DMS114 treated with DMSO at 0.1 percent for 48 hours (cell line): ENCODE data around the gene CGB7.
"Not testable (repeated sequence)": the region's sequence is repeated elsewhere in the genome, so short reads cannot be mapped to it uniquely, and the experiment has no call there.

ENCODE experiments used
- DNase-seq: peaks from one replicate; lab custom pipeline; 2025; ENCODE audit not compliant: unreplicated experiment; lab: John Stamatoyannopoulos, UW

The CGB7 gene

DNA sequence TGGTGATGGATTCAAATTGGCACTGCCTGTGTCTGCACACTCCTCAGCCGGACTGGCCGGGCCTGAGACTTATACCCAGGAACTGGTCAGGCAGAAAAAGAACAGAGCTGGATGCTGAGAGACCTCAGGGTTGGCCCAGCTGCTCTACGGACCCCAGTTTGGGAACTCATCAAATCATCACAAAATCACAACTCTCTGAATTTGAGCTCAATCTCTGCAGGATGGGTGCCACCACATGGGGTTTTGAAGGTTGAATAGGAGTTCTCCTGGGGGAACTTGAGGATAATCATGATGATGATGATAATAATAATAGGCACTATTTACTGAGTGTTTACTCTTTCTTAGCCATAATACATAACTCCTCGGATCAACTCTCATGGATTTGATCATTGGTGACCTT is 14.9 kb downstream of the CGB7 start:
- DNase-seq = not testable (repeated sequence)

DNA sequence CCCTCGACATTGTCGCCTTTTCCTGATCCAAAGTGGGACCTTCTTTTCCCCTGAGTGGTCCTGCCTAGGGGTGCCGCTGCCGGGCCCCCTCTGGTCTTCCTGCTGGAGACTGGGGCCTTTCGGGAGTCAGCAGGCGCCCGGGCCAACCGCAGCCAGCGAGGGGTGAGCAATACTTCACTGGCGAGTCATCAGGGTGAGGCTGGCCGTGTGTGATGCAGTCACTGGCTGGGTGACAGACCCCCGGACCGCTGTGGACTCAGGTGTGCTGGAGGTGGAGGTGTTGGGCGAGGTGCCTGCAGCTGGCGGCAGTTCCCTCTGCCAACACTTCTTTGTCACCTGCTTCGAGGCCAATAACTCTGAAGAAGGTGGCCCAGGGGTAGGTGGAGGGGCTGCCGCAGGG is 15.4 kb downstream of the CGB7 start:
- no peak for DNase-seq

DNA sequence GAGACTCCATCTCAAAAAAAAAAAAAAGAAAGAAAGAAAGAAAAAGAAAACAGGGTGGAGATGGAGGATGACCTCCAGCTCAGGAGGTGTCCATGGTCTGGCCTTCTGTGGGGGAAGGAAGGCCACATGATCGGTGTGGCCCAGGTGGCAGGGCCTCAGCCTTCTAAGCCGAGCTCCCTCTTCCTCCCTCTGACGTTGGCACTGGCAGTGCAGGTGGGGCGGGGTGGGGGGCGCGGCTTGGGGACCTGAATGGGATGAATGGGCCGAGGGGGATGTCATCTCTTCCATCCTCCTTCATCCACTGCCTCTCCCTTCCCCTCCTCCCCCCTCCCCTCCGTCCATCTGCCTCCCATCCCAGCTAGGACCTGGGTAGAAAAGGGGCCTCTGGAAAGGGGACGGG is 17.8 kb downstream of the CGB7 start:
- not testable (repeated sequence) for DNase-seq

DNA sequence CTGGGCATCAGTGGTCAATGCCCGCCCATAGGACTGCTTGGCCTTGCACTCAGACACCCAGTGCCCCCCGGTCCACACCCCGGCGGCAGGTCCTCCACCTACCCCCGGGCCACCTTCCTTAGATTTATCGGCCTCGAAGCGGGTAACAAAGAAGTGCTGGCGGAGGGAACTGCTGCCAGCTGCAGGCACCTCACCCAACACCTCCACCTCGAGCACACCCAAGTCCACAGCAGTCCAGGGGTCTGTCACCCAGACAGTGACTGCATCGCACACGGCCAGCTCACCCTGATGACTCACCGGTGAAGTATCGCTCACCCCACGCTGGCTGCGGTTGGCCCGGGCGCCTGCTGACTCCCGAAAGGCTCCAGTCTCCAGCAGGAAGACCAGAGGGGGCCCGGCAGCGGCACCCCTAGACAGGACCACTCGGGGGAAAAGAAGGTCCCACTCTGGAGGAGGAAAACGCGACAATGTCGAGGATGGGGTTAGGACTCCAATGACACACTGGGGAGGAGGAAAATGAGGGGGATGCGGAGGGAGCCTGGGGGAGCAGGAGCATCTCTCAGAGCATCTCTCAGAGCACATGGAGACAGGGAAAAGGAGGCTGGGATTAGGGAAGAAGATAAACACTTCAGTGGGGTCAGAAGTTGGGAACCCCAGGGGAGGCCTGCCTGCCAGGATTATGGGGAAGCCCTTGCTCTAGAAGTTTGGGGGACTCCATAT is 18.8 kb downstream of the CGB7 start:
- not testable (repeated sequence) for DNase-seq

DNA sequence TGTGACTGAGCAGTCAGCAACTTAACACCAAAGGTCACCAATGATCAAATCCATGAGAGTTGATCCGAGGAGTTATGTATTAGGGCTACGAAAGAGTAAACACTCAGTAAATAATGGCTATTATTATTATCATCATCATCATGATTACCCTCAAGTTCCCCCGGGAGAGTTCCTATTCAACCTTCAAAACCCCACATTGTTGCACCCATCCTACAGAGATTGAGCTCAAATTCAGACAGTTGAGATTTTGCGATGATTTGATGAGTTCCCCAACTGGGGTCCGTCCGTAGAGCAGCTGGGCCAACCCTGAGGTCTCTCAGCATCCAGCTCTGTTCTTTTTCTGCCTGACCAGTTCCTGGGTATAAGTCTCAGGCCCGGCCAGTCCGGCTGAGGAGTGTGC is 19.4 kb downstream of the CGB7 start:
- DNase-seq = not testable (repeated sequence)

DNA sequence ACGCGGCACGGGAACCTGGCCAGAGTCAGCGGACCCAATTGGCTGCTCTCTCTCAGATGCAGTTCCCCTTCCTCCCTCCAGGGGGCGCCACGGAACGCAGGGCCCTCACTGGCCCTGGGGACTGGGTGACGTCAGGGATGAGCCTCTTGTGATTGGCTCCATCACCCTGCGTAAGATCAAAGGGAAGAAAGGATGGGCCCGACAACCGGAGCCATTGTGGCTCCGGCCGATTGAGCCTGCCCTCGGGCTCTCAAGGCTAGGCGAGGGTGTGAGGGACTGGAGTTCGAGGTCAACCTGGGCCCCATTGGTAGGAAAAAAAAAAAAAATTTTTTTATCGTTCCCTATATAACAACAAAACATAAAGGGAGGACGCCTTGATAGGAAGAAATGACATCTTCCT is 20.7 kb downstream of the CGB7 start, which contains the start of gene CGB1:
CGB1 (minus strand) TSS at position 81 of the 400 bp plus-strand sequence. CDS start 184 bp downstream, outside the sequence.
- DNase-seq = not testable (repeated sequence)

DNA sequence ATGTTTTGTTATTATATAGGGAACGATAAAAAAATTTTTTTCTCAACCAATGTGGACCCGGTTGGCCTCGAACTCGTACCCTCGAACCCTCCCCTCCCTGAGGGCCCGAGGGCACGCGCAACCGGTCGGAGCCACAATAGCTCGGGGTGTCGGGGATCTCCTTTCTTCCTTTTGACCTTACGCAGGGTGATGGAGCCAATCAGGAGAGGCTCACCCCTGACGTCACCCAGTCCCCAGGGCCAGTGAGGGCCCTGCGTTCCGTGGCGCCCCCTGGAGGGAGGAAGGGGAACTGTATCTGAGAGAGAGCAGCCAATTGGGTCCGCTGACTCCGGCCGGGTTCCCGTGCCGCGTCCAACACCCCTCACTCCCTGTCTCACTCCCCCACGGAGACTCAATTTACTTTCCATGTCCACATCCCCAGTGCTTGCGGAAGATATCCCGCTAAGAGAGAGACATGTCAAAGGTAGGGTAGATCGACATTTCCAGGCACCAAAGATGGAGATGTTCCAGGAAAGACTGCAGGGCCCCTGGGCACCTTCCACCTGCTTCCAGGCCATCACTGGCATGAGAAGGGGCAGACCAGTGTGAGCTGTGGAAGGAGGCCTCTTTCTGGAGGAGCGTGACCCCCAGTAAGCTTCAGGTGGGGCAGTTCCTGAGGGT is 25.8 kb downstream of the CGB7 start, which contains the start of gene CGB2:
CGB2 (plus strand) TSS at position 249 of the 660 bp plus-strand sequence; CDS start at position 455, 206 bp downstream.
- not testable (repeated sequence) for DNase-seq

DNA sequence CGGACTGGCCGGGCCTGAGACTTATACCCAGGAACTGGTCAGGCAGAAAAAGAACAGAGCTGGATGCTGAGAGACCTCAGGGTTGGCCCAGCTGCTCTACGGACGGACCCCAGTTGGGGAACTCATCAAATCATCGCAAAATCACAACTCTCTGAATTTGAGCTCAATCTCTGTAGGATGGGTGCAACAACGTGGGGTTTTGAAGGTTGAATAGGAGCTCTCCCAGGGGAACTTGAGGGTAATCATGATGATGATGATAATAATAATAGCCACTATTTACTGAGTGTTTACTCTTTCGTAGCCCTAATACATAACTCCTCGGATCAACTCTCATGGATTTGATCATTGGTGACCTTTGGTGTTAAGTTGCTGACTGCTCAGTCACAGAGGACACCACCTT is 27.2 kb downstream of the CGB7 start:
- not testable (repeated sequence) for DNase-seq

DNA sequence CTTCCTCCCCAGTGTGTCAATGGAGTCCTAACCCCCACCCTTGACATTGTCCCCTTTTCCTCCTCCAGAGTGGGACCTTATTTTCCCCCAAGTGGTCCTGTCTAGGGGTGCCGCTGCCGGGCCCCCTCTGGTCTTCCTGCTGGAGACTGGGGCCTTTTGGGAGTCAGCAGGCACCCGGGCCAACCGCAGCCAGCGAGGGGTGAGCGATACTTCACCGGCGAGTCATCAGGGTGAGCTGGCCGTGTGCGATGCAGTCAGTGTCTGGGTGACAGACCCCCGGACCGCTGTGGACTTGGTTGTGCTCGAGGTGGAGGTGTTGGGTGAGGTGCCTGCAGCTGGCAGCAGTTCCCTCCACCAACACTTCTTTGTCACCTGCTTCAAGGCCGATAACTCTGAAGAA is 27.8 kb downstream of the CGB7 start:
- DNase-seq = not testable (repeated sequence)

DNA sequence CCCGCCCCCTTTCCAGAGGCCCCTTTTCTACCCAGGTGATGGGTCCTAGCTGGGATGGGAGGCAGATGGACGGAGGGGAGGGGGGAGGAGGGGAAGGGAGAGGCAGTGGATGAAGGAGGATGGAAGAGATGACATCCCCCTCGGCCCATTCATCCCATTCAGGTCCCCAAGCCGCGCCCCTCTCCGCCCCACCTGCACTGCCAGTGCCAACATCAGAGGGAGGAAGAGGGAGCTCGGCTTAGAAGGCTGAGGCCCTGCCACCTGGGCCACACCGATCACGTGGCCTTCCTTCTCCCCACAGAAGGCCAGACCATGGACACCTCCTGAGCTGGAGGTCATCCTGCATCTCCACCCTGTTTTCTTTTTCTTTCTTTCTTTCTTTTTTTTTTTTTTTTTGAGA is 28.9 kb downstream of the CGB7 start:
- DNase-seq = not testable (repeated sequence)

DNA sequence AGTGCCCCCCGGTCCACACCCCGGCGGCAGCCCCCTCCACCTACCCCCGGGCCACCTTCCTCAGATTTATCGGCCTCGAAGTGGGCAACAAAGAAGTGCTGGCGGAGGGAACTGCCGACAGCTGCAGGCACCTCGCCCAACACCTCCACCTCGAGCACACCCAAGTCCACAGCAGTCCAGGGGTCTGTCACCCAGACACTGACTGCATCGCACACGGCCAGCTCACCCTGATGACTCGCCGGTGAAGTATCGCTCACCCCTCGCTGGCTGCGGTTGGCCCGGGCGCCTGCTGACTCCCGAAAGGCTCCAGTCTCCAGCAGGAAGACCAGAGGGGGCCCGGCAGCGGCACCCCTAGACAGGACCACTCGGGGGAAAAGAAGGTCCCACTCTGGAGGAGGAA is 31.9 kb downstream of the CGB7 start:
- DNase-seq = not testable (repeated sequence)

DNA sequence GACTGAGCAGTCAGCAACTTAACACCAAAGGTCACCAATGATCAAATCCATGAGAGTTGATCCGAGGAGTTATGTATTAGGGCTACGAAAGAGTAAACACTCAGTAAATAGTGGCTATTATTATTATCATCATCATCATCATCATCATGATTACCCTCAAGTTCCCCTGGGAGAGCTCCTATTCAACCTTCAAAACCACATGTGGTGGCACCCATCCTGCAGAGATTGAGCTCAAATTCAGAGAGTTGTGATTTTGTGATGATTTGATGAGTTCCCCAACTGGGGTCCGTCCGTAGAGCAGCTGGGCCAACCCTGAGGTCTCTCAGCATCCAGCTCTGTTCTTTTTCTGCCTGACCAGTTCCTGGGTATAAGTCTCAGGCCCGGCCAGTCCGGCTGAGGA is 32.5 kb downstream of the CGB7 start:
- not testable (repeated sequence) for DNase-seq

DNA sequence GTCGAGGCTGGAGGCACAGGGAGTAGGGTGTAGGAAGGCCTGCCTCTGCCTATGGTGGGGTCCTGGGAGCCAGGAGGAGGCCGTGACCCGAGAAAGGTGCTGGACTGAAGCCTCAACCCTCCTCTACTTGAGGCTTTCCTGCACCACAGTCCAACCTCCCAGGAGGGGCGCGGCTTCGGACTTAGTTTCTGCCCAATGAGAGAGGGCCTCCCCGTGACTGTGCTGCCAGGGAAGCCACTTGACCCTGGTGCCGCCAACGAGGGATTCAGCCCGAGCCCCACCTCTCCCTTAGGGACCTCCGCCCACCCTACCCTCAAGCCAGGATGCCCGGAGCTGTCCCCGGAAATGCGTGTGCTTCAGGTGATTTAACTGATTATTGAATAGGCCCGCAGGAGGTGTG is 33.3 kb downstream of the CGB7 start, which contains the start of gene CGB3:
CGB3 (minus strand) TSS at position 101 of the 400 bp plus-strand sequence. CDS start 362 bp downstream, outside the sequence.
- not testable (repeated sequence) for DNase-seq

DNA sequence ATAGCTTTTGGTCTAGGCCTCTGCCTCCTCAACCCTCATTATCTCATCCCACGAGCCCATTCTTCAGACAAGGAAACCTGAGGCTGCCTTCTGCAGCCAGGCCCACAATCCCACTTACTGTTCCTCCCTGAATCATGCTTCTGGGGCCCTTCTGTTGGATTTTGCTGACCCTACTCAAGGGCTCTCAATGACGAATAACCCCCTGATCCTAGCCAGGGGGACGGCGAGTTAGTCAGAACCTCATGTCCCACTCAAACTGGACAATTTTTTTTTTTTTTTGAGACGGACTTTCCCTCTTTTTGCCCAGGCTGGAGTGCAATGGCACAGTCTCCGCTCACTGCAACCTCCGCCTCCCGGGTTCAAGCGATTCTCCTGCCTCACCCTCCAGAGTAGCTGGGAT is 35.4 kb downstream of the CGB7 start:
- DNase-seq = no peak

DNA sequence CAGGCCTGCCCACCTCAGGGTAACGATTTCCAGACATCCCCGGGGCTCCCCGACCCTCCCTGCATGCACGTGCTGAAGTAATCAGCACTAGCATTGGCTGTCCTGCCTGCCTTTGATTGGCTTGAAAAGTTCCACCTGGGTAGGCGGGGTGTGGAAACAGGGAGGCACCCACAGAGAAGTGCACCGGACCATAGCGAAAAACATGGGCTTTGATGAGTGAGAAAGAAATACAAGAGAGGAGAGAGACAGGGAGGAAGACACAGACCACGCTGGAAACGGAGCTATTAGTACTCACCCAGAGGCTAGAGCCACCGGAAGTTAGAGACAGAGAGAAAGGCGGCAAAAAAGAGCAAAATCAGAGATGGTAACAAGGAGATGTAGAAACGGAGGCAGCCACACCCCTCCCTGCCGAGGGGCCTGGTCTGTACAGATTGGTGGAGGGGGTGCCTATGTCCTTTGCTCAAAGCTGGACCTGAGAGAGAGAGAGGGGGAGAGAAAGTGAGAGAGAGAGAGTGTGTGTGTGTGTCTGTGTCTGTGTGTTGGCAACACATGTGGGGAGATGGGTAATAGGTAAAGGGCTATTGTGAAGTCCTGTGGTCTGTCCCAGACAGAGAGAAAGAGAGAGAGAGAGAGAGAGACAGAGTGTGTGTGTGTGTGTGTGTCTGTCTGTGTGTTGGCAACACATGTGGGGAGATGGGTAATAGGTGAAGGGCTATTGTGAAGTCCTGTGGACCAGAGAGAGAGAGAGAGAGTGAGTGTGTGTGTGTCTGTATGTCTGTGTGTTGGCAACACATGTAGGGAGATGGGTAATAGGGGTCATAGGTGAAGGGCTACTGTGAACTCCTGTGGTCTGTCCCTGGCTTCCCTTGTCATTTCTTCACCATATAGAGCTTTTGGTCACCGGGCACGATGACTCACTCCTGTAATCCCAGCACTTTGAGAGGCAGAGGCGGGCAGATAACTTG is 36.3 kb downstream of the CGB7 start:
- DNase-seq = no peak

DNA sequence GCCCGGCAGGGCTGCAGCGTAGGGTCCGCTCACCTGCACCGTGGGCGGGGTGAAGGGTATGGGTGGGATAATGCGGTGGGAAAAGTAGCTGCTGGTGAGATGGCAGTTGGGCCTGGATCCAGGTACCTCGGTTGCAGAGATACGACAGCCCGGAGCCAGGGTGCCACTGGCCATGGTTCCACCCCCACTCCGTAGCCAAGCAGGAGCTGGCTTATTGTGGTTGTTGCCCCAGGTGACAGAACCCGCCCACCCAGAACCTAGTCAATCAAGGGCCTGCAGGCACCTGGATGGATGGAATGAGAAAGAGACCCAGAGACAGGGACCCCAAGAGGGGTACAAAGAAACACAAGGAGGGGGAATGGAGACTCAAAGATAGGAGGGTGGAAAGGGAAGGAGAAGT is 37.2 kb downstream of the CGB7 start:
- no peak for DNase-seq

DNA sequence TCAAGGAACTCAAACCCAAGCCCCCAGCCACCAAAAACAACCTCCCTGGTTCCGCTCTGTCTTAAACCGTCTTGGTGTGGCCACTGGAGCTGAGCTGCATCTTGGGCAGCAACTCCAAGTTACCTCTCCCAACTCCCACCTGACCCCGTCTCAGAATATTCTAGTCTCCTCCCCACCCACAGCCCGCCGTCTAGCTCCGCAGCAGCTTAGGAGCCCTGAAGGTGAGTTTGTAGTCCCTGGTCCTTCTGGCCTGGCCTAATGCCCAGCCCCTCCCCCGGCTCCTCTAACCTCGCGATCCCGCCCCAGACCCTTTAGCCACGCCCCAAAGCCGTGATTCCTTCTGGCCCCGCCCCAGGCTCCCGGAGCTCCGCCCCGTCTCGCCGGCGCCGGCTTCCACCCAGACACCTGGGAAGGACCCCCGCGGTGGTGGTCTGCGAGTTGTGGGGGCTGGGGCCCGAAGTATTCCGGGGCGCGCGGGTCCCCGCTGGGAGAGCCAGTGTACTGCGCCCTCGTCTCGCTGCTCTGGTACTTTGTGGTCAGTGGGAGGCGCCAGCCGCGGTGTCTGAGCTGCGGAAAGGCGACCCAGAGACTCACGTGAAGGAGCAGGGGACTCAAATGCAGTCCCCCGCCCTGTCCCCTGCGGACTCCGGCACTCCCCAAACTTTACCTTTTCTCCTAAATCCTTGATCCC is 38.2 kb downstream of the CGB7 start:
- DNase-seq = no peak

DNA sequence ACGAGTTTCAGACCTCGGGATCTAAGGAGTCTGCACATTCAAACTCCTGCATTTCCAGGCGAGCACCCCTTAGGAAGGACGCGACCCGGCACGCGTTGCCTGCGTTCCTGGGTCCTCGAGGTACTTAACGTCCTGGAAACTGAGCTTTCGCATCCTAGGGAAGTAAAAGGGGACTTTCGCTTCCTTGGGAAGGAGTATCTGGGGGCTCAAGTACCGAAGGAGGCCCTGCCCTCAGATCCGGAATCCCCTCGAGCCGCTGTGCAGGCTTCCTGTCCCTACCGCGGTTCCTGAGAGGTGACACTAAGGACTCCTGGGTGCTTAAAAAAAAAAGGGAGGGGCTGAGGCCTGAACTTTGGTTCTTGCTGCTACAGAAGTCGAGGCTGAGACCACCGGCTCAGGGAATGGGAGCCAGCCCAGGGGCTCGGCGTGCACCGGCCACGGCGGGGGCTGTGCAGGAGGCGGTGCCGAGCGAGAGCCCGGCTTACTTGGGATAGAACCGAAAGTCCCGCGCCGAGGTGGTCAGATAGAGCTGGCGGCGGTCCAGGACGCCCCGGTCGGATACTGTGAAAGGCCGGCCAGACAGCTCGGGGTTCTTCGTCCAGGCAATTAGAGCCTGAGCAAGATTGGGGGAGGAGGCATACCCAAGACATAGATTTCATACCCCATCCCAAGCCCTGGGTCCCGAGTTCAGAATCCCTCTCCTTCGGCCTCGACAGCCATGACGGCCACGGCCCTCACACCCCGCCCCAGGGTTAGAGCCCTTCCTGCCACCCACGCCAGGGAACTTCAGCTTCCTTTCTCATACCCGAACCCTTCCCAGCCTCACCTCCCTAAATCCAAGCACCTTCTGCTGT is 38.9 kb downstream of the CGB7 start:
- DNase-seq = not testable (repeated sequence)

DNA sequence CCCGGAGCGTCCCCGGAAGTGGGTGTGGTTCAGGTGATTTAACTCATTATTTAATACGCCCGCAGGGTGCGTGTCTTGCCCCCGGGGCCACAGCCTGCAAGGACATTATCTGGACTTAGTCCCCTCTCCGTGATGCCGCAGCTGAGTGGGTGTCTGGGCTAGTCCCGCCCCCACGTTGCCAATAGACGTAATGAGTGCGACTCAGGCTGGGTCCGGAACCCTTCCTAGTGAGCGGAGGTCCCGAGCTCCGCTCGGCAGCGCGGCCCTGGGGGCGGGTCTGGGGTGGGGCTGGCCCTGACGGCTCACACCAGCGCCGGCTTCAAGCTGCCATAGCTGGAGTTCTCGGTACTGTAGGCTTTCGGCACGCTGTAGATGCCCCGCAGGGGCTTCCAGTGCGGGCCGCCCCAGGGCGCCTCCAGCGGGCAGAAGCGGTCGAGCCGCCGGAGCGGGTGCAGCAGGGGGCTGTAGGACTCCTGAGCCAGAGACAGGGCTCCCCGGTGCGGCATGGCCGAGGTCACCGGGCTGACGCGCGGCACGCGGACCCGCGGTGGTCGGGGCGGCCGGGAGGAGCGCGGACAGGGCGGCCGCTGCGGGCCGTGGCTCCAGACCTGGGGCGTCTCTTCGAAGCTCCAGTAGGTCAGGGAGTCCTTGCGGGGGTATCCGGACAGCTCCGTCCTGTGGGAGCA is 39.7 kb downstream of the CGB7 start:
- DNase-seq = no peak
